ENCODE measurements around the gene SLC39A10.
"Not testable (repeated sequence)": the region's sequence is repeated elsewhere in the genome, so short reads cannot be mapped to it uniquely, and the experiment has no call there.

Gene SLC39A10

GRCh38 chr2:195656859-195657633 is at the start of gene SLC39A10:
TSS of gene SLC39A10 (plus strand) at chr2:195657226. CDS start at chr2:195680043, 22,817 bp downstream.
- peak; percentile 98 for DNase-seq

- no peak for DNase-seq
These were observed 48.1 kb upstream of the SLC39A10 start for GRCh38 chr2:195608768-195609454.

GRCh38 chr2:195610717-195611116 is 46.3 kb upstream of the SLC39A10 start:
- DNase-seq: no peak

- DNase-seq: no peak
These were observed 44.2 kb upstream of the SLC39A10 start for GRCh38 chr2:195612611-195613495.

GRCh38 chr2:195613922-195614321 is 43.1 kb upstream of the SLC39A10 start:
- no peak for DNase-seq

GRCh38 chr2:195619590-195619989 is 37.4 kb upstream of the SLC39A10 start:
- no peak for DNase-seq

- no peak for DNase-seq
These were observed 36.5 kb upstream of the SLC39A10 start for GRCh38 chr2:195620501-195620900.

- no peak for DNase-seq
These were observed 34.1 kb upstream of the SLC39A10 start for GRCh38 chr2:195622966-195623365.

- no peak for DNase-seq
These were observed 30.5 kb upstream of the SLC39A10 start for GRCh38 chr2:195626507-195626906.

- DNase-seq: no peak
These were observed 28.4 kb upstream of the SLC39A10 start for GRCh38 chr2:195628666-195629065.

- no peak for DNase-seq
These were observed 24.0 kb upstream of the SLC39A10 start for GRCh38 chr2:195632856-195633572.

- no peak for DNase-seq
These were observed 23.5 kb upstream of the SLC39A10 start for GRCh38 chr2:195633573-195633870.

GRCh38 chr2:195633974-195634373 is 23.1 kb upstream of the SLC39A10 start:
- DNase-seq: peak in 1 of 2 experiments; percentile 24

- DNase-seq: no peak
These were observed 20.1 kb upstream of the SLC39A10 start for GRCh38 chr2:195636890-195637289.

- no peak for DNase-seq
These were observed 18.3 kb upstream of the SLC39A10 start for GRCh38 chr2:195638750-195639149.

- no peak for DNase-seq
These were observed 17.7 kb upstream of the SLC39A10 start for GRCh38 chr2:195639238-195639858.

- DNase-seq: no peak
These were observed 17.1 kb upstream of the SLC39A10 start for GRCh38 chr2:195639959-195640358.

GRCh38 chr2:195642027-195642678 is 14.9 kb upstream of the SLC39A10 start:
- no peak for DNase-seq

- no peak for DNase-seq
These were observed 14.4 kb upstream of the SLC39A10 start for GRCh38 chr2:195642679-195643068.

GRCh38 chr2:195644708-195645107 is 12.3 kb upstream of the SLC39A10 start:
- not testable (repeated sequence) for DNase-seq

- no peak for DNase-seq
These were observed 11.6 kb upstream of the SLC39A10 start for GRCh38 chr2:195645413-195645812.

- no peak for DNase-seq
These were observed 10.6 kb upstream of the SLC39A10 start for GRCh38 chr2:195646424-195646823.

All from NCI-H524 (cell line).